WI38 (cell line): ENCODE data around the gene SELL.
"Not testable (repeated sequence)": the region's sequence is repeated elsewhere in the genome, so short reads cannot be mapped to it uniquely, and the experiment has no call there.

Experiments
- H3K4me3 ChIP-seq: 2 replicates; pipeline ENCODE4 v1.5.1; 2011; ENCODE audit warnings: low read depth, mild to moderate bottlenecking, control low read depth, low read length
- TF ChIP-seq, protein P1 (sequence below): IDR thresholded peaks from 2 replicates; pipeline ENCODE4 v1.5.1; 2012; ENCODE audit warnings: low read depth, mild to moderate bottlenecking, control low read depth, low read length

SELL gene

DNA sequence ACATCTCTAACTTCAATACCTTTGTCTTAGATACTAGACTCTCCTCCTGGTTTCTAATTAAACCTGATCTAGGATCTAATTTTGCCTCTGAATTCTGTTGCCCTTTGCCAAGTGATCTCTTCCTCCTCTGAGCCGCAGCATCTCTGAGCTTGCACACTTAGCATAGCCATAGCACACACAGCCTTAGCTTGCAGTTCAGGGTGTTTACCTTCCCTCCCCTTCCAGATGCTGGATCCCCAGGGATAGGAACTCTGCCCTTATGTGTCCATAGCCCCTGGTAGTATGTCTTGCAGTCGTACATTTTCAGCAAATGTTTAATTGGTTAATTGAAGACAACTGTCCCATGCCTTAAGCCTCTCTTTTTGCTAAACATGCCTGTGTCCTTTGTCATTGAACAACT, 30.3 kb downstream of the SELL start:
- TF ChIP-seq, protein P1, sequence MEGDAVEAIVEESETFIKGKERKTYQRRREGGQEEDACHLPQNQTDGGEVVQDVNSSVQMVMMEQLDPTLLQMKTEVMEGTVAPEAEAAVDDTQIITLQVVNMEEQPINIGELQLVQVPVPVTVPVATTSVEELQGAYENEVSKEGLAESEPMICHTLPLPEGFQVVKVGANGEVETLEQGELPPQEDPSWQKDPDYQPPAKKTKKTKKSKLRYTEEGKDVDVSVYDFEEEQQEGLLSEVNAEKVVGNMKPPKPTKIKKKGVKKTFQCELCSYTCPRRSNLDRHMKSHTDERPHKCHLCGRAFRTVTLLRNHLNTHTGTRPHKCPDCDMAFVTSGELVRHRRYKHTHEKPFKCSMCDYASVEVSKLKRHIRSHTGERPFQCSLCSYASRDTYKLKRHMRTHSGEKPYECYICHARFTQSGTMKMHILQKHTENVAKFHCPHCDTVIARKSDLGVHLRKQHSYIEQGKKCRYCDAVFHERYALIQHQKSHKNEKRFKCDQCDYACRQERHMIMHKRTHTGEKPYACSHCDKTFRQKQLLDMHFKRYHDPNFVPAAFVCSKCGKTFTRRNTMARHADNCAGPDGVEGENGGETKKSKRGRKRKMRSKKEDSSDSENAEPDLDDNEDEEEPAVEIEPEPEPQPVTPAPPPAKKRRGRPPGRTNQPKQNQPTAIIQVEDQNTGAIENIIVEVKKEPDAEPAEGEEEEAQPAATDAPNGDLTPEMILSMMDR: no peak
- H3K4me3 ChIP-seq: no peak overlapping the region

DNA sequence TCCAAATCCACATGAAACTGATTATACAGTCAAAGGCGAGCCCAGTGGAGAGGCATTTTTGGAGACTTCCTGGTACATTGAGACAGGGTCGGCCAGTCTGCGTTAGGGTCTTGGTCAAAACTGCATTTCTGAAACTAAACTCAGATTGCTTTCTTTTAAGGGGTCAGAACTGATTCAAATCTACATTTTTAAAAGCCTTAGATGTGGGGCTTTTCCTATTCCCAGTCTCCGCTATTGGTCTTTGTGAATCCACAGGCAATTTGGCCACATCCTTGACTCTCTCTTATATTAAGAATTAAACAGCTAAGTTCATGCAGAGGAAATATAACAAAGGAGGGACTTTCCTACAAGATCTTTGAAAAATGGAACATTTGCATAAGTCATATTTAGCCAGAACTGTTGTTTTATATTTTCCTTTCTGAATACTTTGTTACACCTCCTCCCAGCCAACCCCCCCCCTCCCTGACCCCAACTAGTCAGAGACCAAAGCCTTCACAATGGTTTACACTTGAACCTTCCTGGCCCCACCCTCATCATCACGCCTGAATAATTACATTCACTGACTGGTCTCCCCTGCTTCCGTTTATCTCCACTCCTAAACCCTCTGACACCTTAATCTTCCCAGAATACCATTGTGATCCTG, 30.9 kb downstream of the SELL start:
- TF ChIP-seq, protein P1: no peak
- no peak overlapping the region for H3K4me3 ChIP-seq

DNA sequence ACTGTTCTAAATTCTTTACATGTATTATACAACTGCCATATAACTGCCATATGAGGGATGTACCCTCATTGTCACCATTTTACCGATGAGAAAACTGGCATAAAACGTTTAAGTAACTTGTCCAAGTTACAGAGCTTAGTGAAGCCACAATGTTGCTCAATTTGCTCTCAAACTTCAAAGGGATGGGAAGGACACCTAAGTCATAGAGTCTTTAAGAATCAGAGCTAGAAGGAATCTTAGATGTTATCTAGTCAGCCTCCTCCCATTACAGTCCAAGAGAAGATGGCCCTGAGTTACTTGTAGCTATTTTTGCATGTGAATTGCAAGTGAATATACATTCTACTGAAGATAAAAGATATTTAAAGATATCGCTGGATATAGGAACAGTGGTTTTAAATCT, 31.7 kb downstream of the SELL start:
- TF ChIP-seq, protein P1: no peak

DNA sequence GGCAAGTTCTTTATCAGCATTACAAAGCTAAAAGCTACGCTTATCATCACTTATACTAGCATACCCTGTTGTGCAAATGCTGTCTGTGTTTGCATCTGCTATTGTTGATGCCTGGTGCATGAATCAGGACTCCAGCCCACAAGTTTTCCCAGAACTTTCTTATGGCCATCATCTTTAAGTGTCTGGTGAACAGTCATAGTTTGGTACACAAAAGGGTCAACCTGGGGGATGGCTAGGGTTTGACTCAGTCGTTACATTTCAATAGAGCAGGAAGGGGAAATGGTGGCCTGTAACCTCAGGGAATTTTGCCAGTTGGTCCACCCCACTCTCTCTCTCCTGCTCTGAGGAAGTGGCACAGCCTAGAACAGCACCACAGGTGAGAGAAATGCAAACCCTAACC, 35.4 kb downstream of the SELL start:
- TF ChIP-seq, protein P1: no peak
- no peak overlapping the region for H3K4me3 ChIP-seq

More for the DNA sequence above, 31.7 kb downstream of the SELL start:
- no peak overlapping the region for H3K4me3 ChIP-seq

DNA sequence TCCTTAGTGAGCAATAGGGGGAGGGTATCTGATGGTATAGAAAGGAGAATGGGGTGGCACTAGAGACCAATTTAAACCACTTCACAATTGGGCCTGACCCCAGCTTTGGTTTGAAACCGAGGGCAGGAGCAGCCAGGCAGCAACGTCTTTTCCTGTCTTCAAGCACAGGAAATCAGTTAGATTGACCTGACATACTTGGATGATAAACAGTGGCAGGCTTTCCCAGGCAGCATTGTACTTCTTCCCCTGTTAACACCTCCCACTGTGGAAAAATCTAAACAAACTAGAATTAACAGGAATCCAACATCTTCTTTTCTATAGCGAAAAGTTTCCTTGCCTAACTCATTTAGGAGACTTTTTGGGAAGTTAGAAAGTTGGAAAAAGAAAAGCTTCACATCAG, 40.6 kb downstream of the SELL start:
- TF ChIP-seq, protein P1: no peak
- no peak overlapping the region for H3K4me3 ChIP-seq

DNA sequence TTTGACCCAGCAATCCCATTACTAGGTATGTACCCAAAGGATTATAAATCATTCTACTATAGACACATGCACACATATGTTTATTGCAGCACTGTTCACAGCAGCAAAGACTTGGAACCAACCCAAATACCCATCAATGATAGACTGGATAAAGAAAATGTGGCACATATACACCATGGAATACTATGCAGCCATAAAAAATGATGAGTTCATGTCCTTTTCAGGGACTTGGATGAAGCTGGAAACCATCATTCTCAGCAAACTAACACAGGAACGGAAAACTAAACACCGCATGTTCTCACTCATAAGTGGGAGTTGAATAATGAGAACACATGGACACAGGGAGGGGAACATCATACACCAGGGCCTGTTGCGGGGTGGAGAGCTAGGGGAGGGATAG, 41.2 kb downstream of the SELL start:
- not testable (repeated sequence) for H3K4me3 ChIP-seq

DNA sequence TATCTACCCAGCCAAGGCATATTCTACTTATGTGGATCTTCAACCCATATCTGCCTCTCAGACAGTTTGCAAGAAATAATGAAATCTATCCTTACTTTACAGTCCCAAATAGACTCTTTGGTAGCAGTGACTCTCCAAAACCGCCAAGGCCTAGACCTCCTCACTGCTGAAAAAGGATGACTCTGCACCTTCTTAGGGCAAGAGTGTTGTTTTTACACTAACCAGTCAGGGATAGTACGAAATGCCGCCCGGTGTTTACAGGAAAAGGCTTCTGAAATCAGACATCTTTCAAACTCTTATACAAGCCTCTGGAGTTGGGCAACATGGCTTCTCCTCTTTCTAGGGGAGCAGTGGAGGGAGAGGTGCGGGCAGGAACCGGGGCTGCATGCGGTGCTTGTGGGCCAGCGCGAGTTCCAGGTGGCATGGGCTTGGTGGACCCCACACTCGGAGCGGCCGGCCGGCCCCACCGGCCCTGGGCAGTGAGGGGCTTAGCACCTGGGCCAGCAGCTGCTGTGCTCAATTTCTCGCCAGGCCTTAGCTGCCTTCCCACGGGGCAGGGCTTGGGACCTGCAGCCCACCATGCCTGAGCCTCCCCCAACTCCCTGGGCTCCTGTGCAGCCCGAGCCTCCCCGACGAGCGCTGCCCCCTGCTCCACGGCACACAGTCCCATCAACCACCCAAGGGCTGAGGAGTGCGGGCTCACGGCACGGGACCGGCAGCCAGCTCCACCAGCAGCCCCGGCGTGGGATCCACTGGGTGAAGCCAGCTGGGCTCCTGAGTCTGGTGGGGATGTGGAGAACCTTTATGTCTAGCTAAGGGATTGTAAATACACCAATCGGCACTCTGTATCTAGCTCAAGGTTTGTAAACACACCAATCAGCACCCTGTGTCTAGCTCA, 43.5 kb downstream of the SELL start:
- not testable (repeated sequence) for H3K4me3 ChIP-seq

DNA sequence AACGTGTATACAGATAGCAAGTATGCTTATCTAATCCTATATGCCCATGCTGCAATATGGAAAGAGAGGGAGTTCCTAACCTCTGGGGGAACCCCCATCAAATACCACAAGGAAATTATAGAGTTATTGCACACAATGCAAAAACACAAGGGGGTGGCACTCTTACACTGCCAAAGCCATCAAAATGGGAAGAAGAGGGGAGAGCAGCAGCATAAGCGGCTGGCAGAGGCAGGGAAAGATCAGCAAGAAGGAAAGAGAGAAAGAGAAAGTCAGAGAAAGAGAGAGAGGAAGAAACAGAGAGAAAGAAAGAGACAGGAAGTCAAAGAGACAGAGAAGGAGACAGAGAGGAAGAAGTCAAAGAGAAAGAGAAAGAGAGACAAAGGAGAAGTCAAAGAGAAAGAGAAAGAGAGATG, 44.2 kb downstream of the SELL start:
- not testable (repeated sequence) for H3K4me3 ChIP-seq

DNA sequence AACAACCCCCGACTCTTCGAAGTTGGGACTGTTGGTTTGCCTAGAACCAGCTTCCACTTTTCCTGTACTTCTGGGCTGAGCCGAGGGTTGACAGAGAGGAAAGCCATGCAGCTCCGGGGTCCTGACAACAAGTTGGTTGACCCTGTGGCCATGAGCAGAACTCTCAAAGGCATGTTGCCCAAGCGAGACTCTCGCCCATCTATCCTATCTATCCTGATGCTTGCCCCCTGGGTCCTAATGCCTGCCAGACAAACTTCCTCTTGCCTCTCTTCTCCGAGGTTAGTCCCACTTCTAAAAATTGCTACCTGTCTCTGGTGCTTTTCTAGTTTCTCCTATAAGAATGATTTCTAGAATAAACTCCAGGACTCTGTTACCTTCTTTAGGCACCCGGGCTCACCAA, 48.7 kb downstream of the SELL start:
- H3K4me3 ChIP-seq: not testable (repeated sequence)

DNA sequence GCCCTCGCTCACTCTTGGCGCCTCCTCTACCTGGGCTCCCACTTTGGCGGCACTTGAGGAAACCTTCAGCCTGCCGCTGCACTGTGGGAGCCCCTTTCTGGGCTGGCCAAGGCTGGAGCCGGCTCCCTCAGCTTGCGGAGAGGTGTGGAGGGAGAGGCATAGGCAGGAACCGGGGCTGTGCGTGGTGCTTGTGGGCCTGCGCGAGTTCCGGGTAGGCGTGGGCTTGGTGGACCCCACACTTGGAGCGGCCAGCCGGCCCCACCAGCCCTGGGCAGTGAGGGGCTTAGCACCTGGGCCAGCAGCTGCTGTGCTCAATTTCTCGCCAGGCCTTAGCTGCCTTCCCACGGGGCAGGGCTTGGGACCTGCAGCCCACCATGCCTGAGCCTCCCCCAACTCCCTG, 50.4 kb downstream of the SELL start:
- H3K4me3 ChIP-seq: not testable (repeated sequence)

DNA sequence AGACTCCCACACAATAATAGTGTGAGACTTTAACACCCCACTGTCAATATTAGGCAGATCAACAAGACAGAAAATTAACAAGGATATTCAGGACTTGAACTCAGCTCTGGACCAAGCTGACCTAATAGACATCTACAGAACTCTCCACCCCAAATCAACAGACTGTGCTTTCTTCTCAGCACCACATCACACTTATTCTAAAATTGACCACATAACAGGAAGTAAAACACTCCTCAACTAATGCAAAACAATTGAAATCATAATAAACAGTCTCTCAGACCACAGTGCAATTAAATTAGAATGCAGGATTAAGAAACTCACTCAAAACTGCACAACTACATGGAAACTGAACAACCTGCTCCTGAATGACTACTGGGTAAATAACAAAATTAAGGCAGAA, 52.6 kb downstream of the SELL start:
- not testable (repeated sequence) for H3K4me3 ChIP-seq
